Right atrium auricular region (tissue), 2 donors: ENCODE data around the gene SMG6. TPM values are rescaled to one million over a fixed set of nuclear protein-coding genes. Genes with fewer than 3 reads are reported as not detected.

Source experiments
- DNase-seq: peaks from one replicate; pipeline ENCODE4 v3.0.0-alpha.2; 2019; ENCODE audit warnings: low spot score
- H3K27ac ChIP-seq, 2 donors: fragments of 200-600 bp; sonication (generic); 1 replicate in 1 of 2; 2 replicates in 1 of 2; pipeline ENCODE4 v1.5.1; 2016 to 2019
- H3K27me3 ChIP-seq, 2 donors: fragments of 200-600 bp; sonication (generic); one replicate each; pipeline versions ENCODE4 v1.5.1 to v1.6.0; 2017 to 2019
- H3K36me3 ChIP-seq: fragments of 200-600 bp; sonication (generic); one replicate; pipeline ENCODE4 v1.5.1; 2016
- H3K4me1 ChIP-seq, 2 donors: fragments of 200-600 bp; sonication (generic); one replicate each; pipeline versions ENCODE4 v1.5.1 to v1.6.0; 2017 to 2019
- H3K4me3 ChIP-seq, 2 donors: fragments of 200-600 bp; sonication (generic); 1 replicate in 1 of 2; 2 replicates in 1 of 2; pipeline ENCODE4 v1.5.1; 2017 to 2019; ENCODE audit warnings: mild to moderate bottlenecking in 1 of 2, moderate library complexity in 1 of 2
- H3K9me3 ChIP-seq, 2 donors: fragments of 200-600 bp; sonication (generic); one replicate each; pipeline ENCODE4 v1.5.1; 2019
- total RNA-seq, 2 donors: library from RNA; depleted of rRNA; stranded (reverse); fragments of >200 nt; gene quantifications; one replicate each; pipeline ENCODE4 v1.1.0, GENCODE V29; 2016
- TF ChIP-seq, protein P1 (sequence below), 2 donors: fragments of 200-600 bp; sonication (generic); IDR thresholded peaks; one replicate each; pipeline ENCODE4 v1.5.1; 2019; ENCODE audit warnings: antibody characterized with exemption in 2 of 2

The SMG6 gene
- total RNA-seq, 2 donors from 2014 or later, result 18.2 to 29.3 TPM

DNA sequence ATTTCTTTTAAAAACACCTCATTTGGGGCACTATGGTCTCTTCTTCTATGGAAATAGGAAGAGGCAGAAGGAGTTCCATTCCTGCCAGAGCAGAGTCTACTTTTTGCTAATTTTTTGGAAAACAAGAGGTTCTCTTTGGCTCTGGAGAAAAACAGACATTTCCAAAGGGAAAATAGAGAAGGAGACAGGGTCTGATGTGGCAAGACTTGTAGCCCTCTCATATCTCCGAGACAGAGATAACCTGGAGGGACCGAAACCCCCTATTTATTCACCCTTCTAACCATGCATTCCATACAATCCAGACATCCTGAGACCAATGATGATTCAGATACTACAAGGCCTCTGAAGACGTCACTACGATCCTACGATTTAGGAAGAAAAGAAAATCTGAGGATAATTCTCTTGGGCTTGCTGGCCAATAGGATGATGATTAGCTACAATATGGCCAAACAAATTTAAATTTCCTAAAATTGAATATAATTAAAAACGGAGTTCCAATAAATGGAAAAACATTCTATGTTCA lies 178.5 kb downstream of the SMG6 start:
- H3K9me3 ChIP-seq, result no peaks in the 10 kb centered on the region
- no peak overlapping the region for H3K27ac ChIP-seq
- no peak overlapping the region for H3K4me3 ChIP-seq
- no peak for DNase-seq
- no peaks in the 10 kb centered on the region for H3K27me3 ChIP-seq
- TF ChIP-seq, protein P1, sequence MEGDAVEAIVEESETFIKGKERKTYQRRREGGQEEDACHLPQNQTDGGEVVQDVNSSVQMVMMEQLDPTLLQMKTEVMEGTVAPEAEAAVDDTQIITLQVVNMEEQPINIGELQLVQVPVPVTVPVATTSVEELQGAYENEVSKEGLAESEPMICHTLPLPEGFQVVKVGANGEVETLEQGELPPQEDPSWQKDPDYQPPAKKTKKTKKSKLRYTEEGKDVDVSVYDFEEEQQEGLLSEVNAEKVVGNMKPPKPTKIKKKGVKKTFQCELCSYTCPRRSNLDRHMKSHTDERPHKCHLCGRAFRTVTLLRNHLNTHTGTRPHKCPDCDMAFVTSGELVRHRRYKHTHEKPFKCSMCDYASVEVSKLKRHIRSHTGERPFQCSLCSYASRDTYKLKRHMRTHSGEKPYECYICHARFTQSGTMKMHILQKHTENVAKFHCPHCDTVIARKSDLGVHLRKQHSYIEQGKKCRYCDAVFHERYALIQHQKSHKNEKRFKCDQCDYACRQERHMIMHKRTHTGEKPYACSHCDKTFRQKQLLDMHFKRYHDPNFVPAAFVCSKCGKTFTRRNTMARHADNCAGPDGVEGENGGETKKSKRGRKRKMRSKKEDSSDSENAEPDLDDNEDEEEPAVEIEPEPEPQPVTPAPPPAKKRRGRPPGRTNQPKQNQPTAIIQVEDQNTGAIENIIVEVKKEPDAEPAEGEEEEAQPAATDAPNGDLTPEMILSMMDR (IDR thresholded peaks at IDR 0.05), result no peak
- H3K4me1 ChIP-seq, result peaks cover 0 to 31% of the 10 kb centered on the region in 2 donors
- peaks cover 3% of the 10 kb centered on the region for H3K36me3 ChIP-seq

DNA sequence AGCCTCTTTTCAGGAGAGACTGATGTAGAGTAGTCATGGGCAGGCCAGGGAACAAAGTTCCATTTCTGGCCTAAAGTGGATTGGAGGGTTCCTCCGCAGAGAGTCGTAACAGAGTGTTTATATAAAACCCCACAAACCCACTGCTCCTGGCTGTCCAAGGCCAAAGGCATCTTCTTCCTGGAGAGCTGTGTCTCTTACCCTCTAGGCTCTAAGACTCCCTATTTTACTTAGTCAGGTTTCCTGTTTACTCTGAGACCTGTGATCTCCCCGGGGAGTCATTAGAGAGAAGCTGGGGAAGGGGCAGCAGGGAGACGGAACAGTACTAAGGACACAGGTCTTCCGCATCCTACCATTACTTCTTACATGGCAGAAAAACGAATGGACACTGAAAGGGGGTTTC lies 179.2 kb downstream of the SMG6 start:
- Histone ChIP-seq H3K36me3 (peaks cover 6% of the 10 kb centered on the region), H3K4me1 (peaks cover 0 to 31% of the 10 kb centered on the region in 2 donors), H3K4me3 (no peak overlapping the region), H3K27me3 (no peaks in the 10 kb centered on the region), H3K9me3 (no peaks in the 10 kb centered on the region), H3K27ac (peak overlapping the region; percentile 73 to 77)
- no peak for DNase-seq
- TF ChIP-seq, protein P1 (IDR thresholded peaks at IDR 0.05), result no peak

DNA sequence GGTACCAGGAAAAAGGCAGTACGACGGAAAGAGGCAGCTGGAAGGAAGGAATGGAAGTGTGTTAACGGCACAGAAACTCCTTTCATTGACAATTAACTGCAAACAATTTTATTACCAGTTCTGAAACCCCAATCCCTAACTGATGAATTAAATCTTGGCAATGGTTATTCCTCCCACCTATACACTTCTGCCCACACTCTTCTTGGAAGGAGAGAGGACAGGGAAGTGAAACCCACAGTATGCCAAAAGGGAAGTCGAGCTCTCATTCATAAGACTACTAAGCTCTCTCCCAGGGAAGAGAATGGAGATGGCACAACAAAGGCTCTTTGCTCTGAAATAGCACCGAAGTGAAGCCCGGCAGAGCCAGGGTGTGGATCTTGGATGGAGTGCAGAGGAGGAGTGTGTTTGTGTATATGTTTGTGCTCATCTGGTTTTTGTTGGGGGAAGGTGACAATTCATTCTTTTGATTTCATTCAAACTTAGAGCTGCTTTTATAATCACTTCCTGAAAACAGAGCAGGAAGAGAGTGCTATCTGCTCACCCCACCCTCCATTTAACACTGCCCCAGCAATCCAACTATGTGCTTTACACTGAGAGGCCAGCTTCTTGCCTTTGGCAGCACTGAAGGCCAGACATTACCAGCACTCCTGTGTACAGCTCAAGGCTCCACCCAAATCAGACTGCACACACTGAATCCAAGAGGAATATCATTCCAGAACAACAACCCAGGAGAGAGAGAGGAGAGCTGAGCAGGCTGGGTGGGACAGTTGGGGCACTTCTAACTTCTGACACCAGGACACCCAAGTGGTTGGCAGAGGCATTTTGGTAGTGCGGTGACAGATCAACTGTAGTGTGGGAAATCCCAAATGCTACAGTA lies 180.0 kb downstream of the SMG6 start:
- Histone ChIP-seq H3K27me3 (no peaks in the 10 kb centered on the region), H3K27ac (peak overlapping the region; percentile 73 to 77), H3K9me3 (no peaks in the 10 kb centered on the region), H3K4me1 (peaks cover 0 to 31% of the 10 kb centered on the region in 2 donors), H3K36me3 (peaks cover 6% of the 10 kb centered on the region), H3K4me3 (peak overlapping the region in 1 of 2 donors; percentile 19)
- DNase-seq, result no peak
- TF ChIP-seq, protein P1 (IDR thresholded peaks at IDR 0.05), result no peak

DNA sequence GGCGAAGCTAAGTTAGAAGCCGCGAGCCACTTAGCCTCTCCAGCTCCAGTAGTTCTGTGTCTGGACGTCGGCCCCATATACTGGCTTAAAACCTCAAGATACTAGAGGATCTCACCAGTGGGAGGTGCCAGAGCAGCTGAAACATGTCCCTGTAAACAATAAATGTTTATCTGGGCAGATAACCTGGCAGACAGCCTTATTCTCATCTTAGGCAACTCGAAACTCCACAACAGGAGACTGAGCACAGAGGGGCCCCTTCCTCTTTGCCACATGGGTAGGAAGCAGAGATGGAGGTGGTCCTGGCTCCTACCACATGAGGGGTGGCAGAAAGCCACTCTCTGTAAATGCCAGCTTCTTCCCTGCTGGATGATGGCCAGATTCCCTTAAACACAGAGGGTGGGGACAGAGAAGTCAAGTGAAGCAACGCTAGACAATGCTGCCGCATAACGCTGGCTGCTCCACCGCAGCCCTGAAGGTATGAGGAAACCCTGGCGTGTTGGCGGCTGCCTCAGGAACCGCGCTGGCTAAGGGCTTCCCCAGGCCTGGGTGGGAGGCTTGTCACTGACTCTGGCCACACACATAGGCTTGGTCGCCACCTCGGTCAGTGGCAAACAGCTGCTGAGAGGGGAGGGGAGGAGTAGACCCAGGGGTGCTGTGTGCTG lies 180.8 kb downstream of the SMG6 start:
- Histone ChIP-seq H3K4me1 (peaks cover 0 to 31% of the 10 kb centered on the region in 2 donors), H3K9me3 (no peaks in the 10 kb centered on the region), H3K4me3 (peak overlapping the region in 1 of 2 donors; percentile 19), H3K27ac (peak overlapping the region; percentile 73 to 77), H3K27me3 (no peaks in the 10 kb centered on the region), H3K36me3 (peaks cover 6% of the 10 kb centered on the region)
- peak; percentile 84 for DNase-seq
- TF ChIP-seq, protein P1 (IDR thresholded peaks at IDR 0.05), result peak in 1 of 2 donors; percentile 37

DNA sequence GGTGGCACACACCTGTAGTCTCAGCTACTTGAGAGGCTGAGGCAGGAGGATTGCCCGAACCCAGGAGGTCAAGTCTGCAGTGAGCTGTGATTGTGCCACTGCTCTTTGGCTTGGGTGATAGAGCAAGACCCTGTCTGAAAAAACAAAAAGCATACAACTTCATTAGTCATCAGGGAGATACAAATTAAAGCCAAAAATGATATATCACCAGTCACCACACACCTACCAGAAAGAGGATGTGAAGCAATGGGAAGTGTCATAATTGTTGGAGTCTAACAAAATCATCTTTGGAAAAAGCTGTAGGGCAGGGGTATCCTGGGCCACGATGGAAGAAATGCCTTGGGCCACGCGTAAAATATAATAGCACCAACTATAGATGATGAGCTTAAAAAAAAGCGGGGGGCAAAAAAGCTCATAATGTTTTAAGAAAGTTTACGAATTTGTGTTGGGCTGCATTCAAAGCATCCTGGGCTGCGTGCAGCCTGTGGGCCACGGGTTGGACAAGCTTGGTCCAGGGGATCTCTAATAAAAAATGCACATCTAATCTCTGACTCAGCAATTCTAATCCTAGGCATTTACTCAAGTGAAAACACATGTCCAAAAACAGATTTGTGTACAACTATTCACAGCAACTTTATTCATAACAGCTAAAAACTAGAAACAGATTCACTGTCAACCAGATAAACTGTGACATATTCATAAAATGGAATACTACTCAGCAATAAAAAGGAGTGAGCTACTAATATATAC lies 182.8 kb downstream of the SMG6 start:
- H3K36me3 ChIP-seq, result peaks cover 6% of the 10 kb centered on the region

More for the DNA sequence above, 182.8 kb downstream of the SMG6 start:
- no peaks in the 10 kb centered on the region for H3K9me3 ChIP-seq
- H3K4me1 ChIP-seq, result peaks cover 0 to 31% of the 10 kb centered on the region in 2 donors
- H3K27ac ChIP-seq, result no peak overlapping the region
- no peaks in the 10 kb centered on the region for H3K27me3 ChIP-seq
- H3K4me3 ChIP-seq, result no peak overlapping the region
- no peak for DNase-seq
- TF ChIP-seq, protein P1 (IDR thresholded peaks at IDR 0.05), result no peak
